Measurements from ENCODE around the gene HRG. TPM values are rescaled to one million over a fixed set of nuclear protein-coding genes. Genes with fewer than 3 reads are reported as not detected.

Gene HRG
- polyA plus RNA-seq, 1 donor from 2014 or later, result not detected

GRCh38 chr3:186705882-186706780, 40.3 kb downstream of the HRG start:
- no peak overlapping the region for H3K27ac ChIP-seq (ENCODE audit: low read length)
- H2AFZ ChIP-seq (ENCODE audit: low read depth, low read length), result no peak overlapping the region
- no peak overlapping the region for H3K4me3 ChIP-seq (ENCODE audit: low read length)
- H3F3A ChIP-seq (ENCODE audit: insufficient read depth, low read length, poor library complexity, severe bottlenecking), result no peaks in the 10 kb centered on the region
- H3K9me2 ChIP-seq (ENCODE audit: insufficient read depth, low read length), result no peaks in the 10 kb centered on the region
- no peaks in the 10 kb centered on the region for H3K36me3 ChIP-seq (ENCODE audit: insufficient read depth, low read length)
- no peak for TF ChIP-seq POLR2AphosphoS5 (IDR thresholded peaks at IDR 0.05)
- no peak for TF ChIP-seq RAD21 (conservative IDR thresholded peaks at IDR 0.05)
- TF ChIP-seq TAF1 (IDR thresholded peaks at IDR 0.05; ENCODE audit: low read depth), result no peak
- no peak for TF ChIP-seq CTCF (IDR thresholded peaks at IDR 0.05; ENCODE audit: poor library complexity, severe bottlenecking)
- no peak for TF ChIP-seq SMC3 (conservative IDR thresholded peaks at IDR 0.05; ENCODE audit: poor library complexity)
- no peak for TF ChIP-seq MXI1 (conservative IDR thresholded peaks at IDR 0.05; ENCODE audit: poor library complexity, severe bottlenecking)
- no peak for TF ChIP-seq EP300 (conservative IDR thresholded peaks at IDR 0.05; ENCODE audit: poor library complexity, severe bottlenecking)
- no peak for TF ChIP-seq EZH2 (IDR thresholded peaks at IDR 0.05; ENCODE audit: borderline replicate concordance, insufficient read depth, low read length, poor library complexity, severe bottlenecking)
- no peak for TF ChIP-seq REST (IDR thresholded peaks at IDR 0.05; ENCODE audit: borderline replicate concordance)
- H3K9me3 ChIP-seq (ENCODE audit: low read length), result no peaks in the 10 kb centered on the region
- no peaks in the 10 kb centered on the region for H4K20me1 ChIP-seq (ENCODE audit: insufficient read depth)
- H3K9ac ChIP-seq (ENCODE audit: low read length), result no peak overlapping the region
- H3K4me2 ChIP-seq (ENCODE audit: low read length), result no peak overlapping the region
- H3K27me3 ChIP-seq (ENCODE audit: insufficient read depth, low read depth, low read length), result no peaks in the 10 kb centered on the region
- H3K79me2 ChIP-seq (replicated peaks; ENCODE audit: insufficient read depth, low read length), result no peaks in the 10 kb centered on the region

GRCh38 chr3:186708983-186709679, 43.3 kb downstream of the HRG start:
- Histone ChIP-seq H3K9ac (ENCODE audit: low read length) (no peak overlapping the region), H3K79me2 (replicated peaks; ENCODE audit: insufficient read depth, low read length) (no peaks in the 10 kb centered on the region), H3K27ac (ENCODE audit: low read length) (no peak overlapping the region), H3F3A (ENCODE audit: insufficient read depth, low read length, poor library complexity, severe bottlenecking) (no peaks in the 10 kb centered on the region), H3K9me2 (ENCODE audit: insufficient read depth, low read length) (no peaks in the 10 kb centered on the region), H3K27me3 (ENCODE audit: insufficient read depth, low read depth, low read length) (no peaks in the 10 kb centered on the region), H3K9me3 (ENCODE audit: low read length) (no peaks in the 10 kb centered on the region), H3K4me2 (ENCODE audit: low read length) (no peak overlapping the region), H3K4me3 (ENCODE audit: low read length) (no peak overlapping the region), H4K20me1 (ENCODE audit: insufficient read depth) (no peaks in the 10 kb centered on the region), H3K36me3 (ENCODE audit: insufficient read depth, low read length) (no peaks in the 10 kb centered on the region), H2AFZ (ENCODE audit: low read depth, low read length) (no peak overlapping the region)
- no peak for TF ChIP-seq EZH2 (IDR thresholded peaks at IDR 0.05; ENCODE audit: borderline replicate concordance, insufficient read depth, low read length, poor library complexity, severe bottlenecking)
- no peak for TF ChIP-seq EP300 (conservative IDR thresholded peaks at IDR 0.05; ENCODE audit: poor library complexity, severe bottlenecking)
- no peak for TF ChIP-seq MXI1 (conservative IDR thresholded peaks at IDR 0.05; ENCODE audit: poor library complexity, severe bottlenecking)
- TF ChIP-seq REST (IDR thresholded peaks at IDR 0.05; ENCODE audit: borderline replicate concordance), result no peak
- no peak for TF ChIP-seq RAD21 (conservative IDR thresholded peaks at IDR 0.05)
- no peak for TF ChIP-seq POLR2AphosphoS5 (IDR thresholded peaks at IDR 0.05)
- no peak for TF ChIP-seq CTCF (IDR thresholded peaks at IDR 0.05; ENCODE audit: poor library complexity, severe bottlenecking)
- no peak for TF ChIP-seq TAF1 (IDR thresholded peaks at IDR 0.05; ENCODE audit: low read depth)
- TF ChIP-seq SMC3 (conservative IDR thresholded peaks at IDR 0.05; ENCODE audit: poor library complexity), result no peak
